Mucosa of stomach (tissue), 1 donor: Measurements from ENCODE around the gene WDR81.
"Not testable (repeated sequence)": the region's sequence is repeated elsewhere in the genome, so short reads cannot be mapped to it uniquely, and the experiment has no call there.

Experiments used
- H3K27me3 ChIP-seq: one replicate; pipeline ENCODE4 v1.7.0; 2013; ENCODE audit warnings: mild to moderate bottlenecking, low read length; ENCODE audit not compliant: control insufficient read depth, insufficient read depth
- H3K36me3 ChIP-seq: one replicate; pipeline ENCODE4 v1.7.0; 2013; ENCODE audit warnings: low read length; ENCODE audit not compliant: control insufficient read depth, insufficient read depth
- H3K4me1 ChIP-seq: one replicate; pipeline ENCODE4 v1.7.0; 2013; ENCODE audit warnings: mild to moderate bottlenecking, low read length; ENCODE audit not compliant: control insufficient read depth, insufficient read depth
- H3K4me3 ChIP-seq: one replicate; pipeline ENCODE4 v1.7.0; 2013; ENCODE audit warnings: low read length
- H3K9ac ChIP-seq: one replicate; pipeline ENCODE4 v1.7.0; 2013; ENCODE audit warnings: mild to moderate bottlenecking, low read length, moderate library complexity
- H3K9me3 ChIP-seq: one replicate; pipeline ENCODE4 v1.7.0; 2013; ENCODE audit warnings: mild to moderate bottlenecking, low read length, moderate library complexity; ENCODE audit not compliant: control insufficient read depth
- donor health status: Pancreatic carcinoma.

Gene WDR81

GRCh38 chr17:1705004-1705403 lies 19.5 kb upstream of the WDR81 start:
- Histone ChIP-seq H3K27me3 (no peaks in the 10 kb centered on the region), H3K4me1 (peaks cover 4% of the 10 kb centered on the region), H3K9me3 (no peaks in the 10 kb centered on the region), H3K36me3 (no peaks in the 10 kb centered on the region), H3K4me3 (no peak overlapping the region), H3K9ac (no peak overlapping the region)

- Histone ChIP-seq H3K4me3 (no peak overlapping the region), H3K9ac (no peak overlapping the region), H3K4me1 (peaks cover 20% of the 10 kb centered on the region), H3K36me3 (peaks cover 4% of the 10 kb centered on the region), H3K9me3 (no peaks in the 10 kb centered on the region), H3K27me3 (no peaks in the 10 kb centered on the region)
Observed at GRCh38 chr17:1707107-1707506, 17.4 kb upstream of the WDR81 start.

- H3K4me3 ChIP-seq, H3K27me3 ChIP-seq, H3K9me3 ChIP-seq: not testable (repeated sequence)
- Histone ChIP-seq H3K9ac (peak overlapping the region; percentile 81), H3K36me3 (peaks cover 16% of the 10 kb centered on the region), H3K4me1 (peaks cover 38% of the 10 kb centered on the region)
Observed at GRCh38 chr17:1708791-1709346, 15.6 kb upstream of the WDR81 start.

GRCh38 chr17:1709403-1709951 lies 15.0 kb upstream of the WDR81 start:
- Histone ChIP-seq H3K4me1 (peaks cover 44% of the 10 kb centered on the region), H3K27me3 (no peaks in the 10 kb centered on the region), H3K9me3 (no peaks in the 10 kb centered on the region), H3K36me3 (peaks cover 16% of the 10 kb centered on the region), H3K4me3 (no peak overlapping the region), H3K9ac (peak overlapping the region; percentile 81)

GRCh38 chr17:1709971-1710806 lies 14.3 kb upstream of the WDR81 start, which contains the start of gene TLCD2:
Gene TLCD2, minus strand, starts transcription at chr17:1710377. Its CDS starts 135 bp downstream, at chr17:1710242.
- peak within 1 kb of the TSS; percentile 29 for H3K4me3 ChIP-seq
- no peaks in the 10 kb centered on the region for H3K27me3 ChIP-seq
- peaks cover 47% of the 10 kb centered on the region for H3K4me1 ChIP-seq
- H3K36me3 ChIP-seq, result peaks cover 16% of the 10 kb centered on the region
- no peaks in the 10 kb centered on the region for H3K9me3 ChIP-seq
- peak within 1 kb of the TSS; percentile 81 for H3K9ac ChIP-seq

- Histone ChIP-seq H3K9ac (peak overlapping the region; percentile 81), H3K4me1 (peaks cover 48% of the 10 kb centered on the region), H3K36me3 (peaks cover 16% of the 10 kb centered on the region), H3K4me3 (peak overlapping the region; percentile 29), H3K9me3 (no peaks in the 10 kb centered on the region), H3K27me3 (no peaks in the 10 kb centered on the region)
Observed at GRCh38 chr17:1710807-1711553, 13.5 kb upstream of the WDR81 start.

GRCh38 chr17:1711804-1712203 lies 12.7 kb upstream of the WDR81 start:
- Histone ChIP-seq H3K9ac (no peak overlapping the region), H3K4me3 (no peak overlapping the region), H3K9me3 (no peaks in the 10 kb centered on the region), H3K36me3 (peaks cover 16% of the 10 kb centered on the region), H3K4me1 (peaks cover 48% of the 10 kb centered on the region), H3K27me3 (no peaks in the 10 kb centered on the region)

GRCh38 chr17:1712271-1712670 lies 12.2 kb upstream of the WDR81 start:
- Histone ChIP-seq H3K9ac (no peak overlapping the region), H3K4me3 (no peak overlapping the region), H3K4me1 (peaks cover 48% of the 10 kb centered on the region)

GRCh38 chr17:1713160-1713877 lies 11.2 kb upstream of the WDR81 start:
- H3K4me1 ChIP-seq, result peaks cover 55% of the 10 kb centered on the region

More at GRCh38 chr17:1712271-1712670, 12.2 kb upstream of the WDR81 start:
- H3K27me3 ChIP-seq, result no peaks in the 10 kb centered on the region
- H3K9me3 ChIP-seq, result no peaks in the 10 kb centered on the region
- peaks cover 16% of the 10 kb centered on the region for H3K36me3 ChIP-seq

GRCh38 chr17:1713878-1714426 lies 10.6 kb upstream of the WDR81 start:
- Histone ChIP-seq H3K4me1 (peaks cover 57% of the 10 kb centered on the region), H3K9me3 (no peaks in the 10 kb centered on the region), H3K4me3 (peak overlapping the region; percentile 78), H3K9ac (peak overlapping the region; percentile 53), H3K27me3 (no peaks in the 10 kb centered on the region), H3K36me3 (peaks cover 16% of the 10 kb centered on the region)

More at GRCh38 chr17:1713160-1713877, 11.2 kb upstream of the WDR81 start:
- Histone ChIP-seq H3K9me3 (no peaks in the 10 kb centered on the region), H3K4me3 (no peak overlapping the region), H3K27me3 (no peaks in the 10 kb centered on the region), H3K36me3 (peaks cover 16% of the 10 kb centered on the region), H3K9ac (no peak overlapping the region)

GRCh38 chr17:1714427-1714979 lies 10.0 kb upstream of the WDR81 start:
- H3K36me3 ChIP-seq, result peaks cover 16% of the 10 kb centered on the region
- H3K9ac ChIP-seq, result peak overlapping the region; percentile 94
- no peaks in the 10 kb centered on the region for H3K9me3 ChIP-seq
- H3K4me1 ChIP-seq, result peaks cover 56% of the 10 kb centered on the region
- peak overlapping the region; percentile 78 for H3K4me3 ChIP-seq
- no peaks in the 10 kb centered on the region for H3K27me3 ChIP-seq
